ENCODE data around the gene SLFN5. TPM values are rescaled to one million over a fixed set of nuclear protein-coding genes. Genes with fewer than 3 reads are reported as not detected.
A peak's percentile ranks its signal among the peaks of the same experiment; 100 is the strongest.

The SLFN5 gene
- total and polyA plus RNA-seq, 2 of the 4 experiments (the other 2 are of a cell fraction) = 13.0 to 48.9 TPM

- ChIA-PET CTCF (no interaction called here), POLR2A (ENCODE audit: unreplicated experiment) (interaction anchor here (1.2 kb wide), 1 partner anchor 8 kb away, joined by 5 read pairs; no protein-coding TSS in a partner anchor)
- peak overlapping the region; percentile 50 for H2BK20ac ChIP-seq (ENCODE audit: low read depth, low read length)
- 0% methylated on average over 1 of the region's 14 CpGs; no CpG with 5 or more reads in 1 of the 2 experiments for WGBS, 2 experiments (ENCODE audit: extremely low coverage in 2 of 2, insufficient read length in 1 of 2)
- dilution Hi-C loops (cut with HindIII; ENCODE audit: low sequenced_read_pairs, unreplicated experiment) (no loop called here), in situ Hi-C loops (cut with MboI; ENCODE audit: low sequenced_read_pairs) (no loop called here), intact Hi-C loops (cut with micrococcal nuclease) (loop anchor here (1.0 to 10.0 kb wide), 7 partner anchors 71 to 501 kb away; partner anchors contain the start of genes AP2B1 and SLFN11)
- H3K9me1 ChIP-seq (ENCODE audit: insufficient read depth, low read length) = peaks cover 10% of the 10 kb centered on the region; the same call in 1 of the 2 replicates
- H4K91ac ChIP-seq (ENCODE audit: insufficient read depth, low read depth, low read length) = peak overlapping the region; percentile 93
- H3K14ac ChIP-seq (replicated peaks; ENCODE audit: low read depth, low read length) = peak overlapping the region; percentile 96
- H2BK5ac ChIP-seq (ENCODE audit: low read depth, low read length, poor library complexity, severe bottlenecking) = peak overlapping the region; percentile 90
- H3K27me3 ChIP-seq (ENCODE audit: control insufficient read depth, insufficient read depth, low read length) = no peaks in the 10 kb centered on the region
- no TSS peak for BruUV-seq (replicated peaks)
- H4K8ac ChIP-seq (ENCODE audit: low read depth in 2 of 2, low read length in 2 of 2) = peak overlapping the region; percentile 64 to 95
- peak overlapping the region; percentile 96 for H3K4ac ChIP-seq (ENCODE audit: low read depth, low read length)
- peak overlapping the region; percentile 90 for H2AFZ ChIP-seq (replicated peaks; ENCODE audit: low read length, poor library complexity)
- H3K4me2 ChIP-seq (ENCODE audit: low read depth, low read length) = peak overlapping the region; percentile 78
- H3K79me1 ChIP-seq (ENCODE audit: low read depth in 1 of 2, low read length in 2 of 2) = peaks cover 23 to 52% of the 10 kb centered on the region in 2 experiments
- H3K56ac ChIP-seq (ENCODE audit: extremely low read depth, insufficient read depth, low read length) = peak overlapping the region; percentile 89
- peak overlapping the region; percentile 76 for H2AK5ac ChIP-seq (ENCODE audit: low read depth, low read length)
- H3K23ac ChIP-seq (ENCODE audit: low read depth, low read length) = peak overlapping the region; percentile 95
- DNase-seq (peak; percentile 69), ATAC-seq (ENCODE audit: low read depth) (peak; percentile 3)
- H4K5ac ChIP-seq (ENCODE audit: low read depth, low read length) = peak overlapping the region; percentile 34
- H3K4me1 ChIP-seq (ENCODE audit: control insufficient read depth, insufficient read depth, low read length) = peaks cover 5% of the 10 kb centered on the region
- TF ChIP-seq ELK1 (IDR thresholded peaks at IDR 0.05; ENCODE audit: borderline replicate concordance, low read depth, low read length) = no peak
- TF ChIP-seq FOS (IDR thresholded peaks at IDR 0.05; ENCODE audit: low read depth, low read length) = no peak
- TF ChIP-seq CTCF (conservative IDR thresholded peaks at IDR 0.05; ENCODE audit: low read depth, low read length) = no peak
- no peak for TF ChIP-seq RFX5 (IDR thresholded peaks at IDR 0.05; ENCODE audit: low read depth, low read length)
- no peak for TF ChIP-seq USF2 (IDR thresholded peaks at IDR 0.05; ENCODE audit: low read depth, low read length)
- no peak for TF ChIP-seq SMC3 (IDR thresholded peaks at IDR 0.05; ENCODE audit: low read depth, low read length)
- no peak for TF ChIP-seq RAD21 (IDR thresholded peaks at IDR 0.05; ENCODE audit: low read length)
- peak; percentile 59 for TF ChIP-seq MAFK (IDR thresholded peaks at IDR 0.05; ENCODE audit: low read depth, low read length)
- peaks cover 15% of the 10 kb centered on the region for H4K20me1 ChIP-seq (ENCODE audit: insufficient read depth, low read length)
- H3K9me3 ChIP-seq (ENCODE audit: control insufficient read depth, insufficient read depth, low read length) = no peaks in the 10 kb centered on the region
- H3K36me3 ChIP-seq (ENCODE audit: control insufficient read depth, insufficient read depth, low read length) = peaks cover 2% of the 10 kb centered on the region; the same call in 1 of the 2 replicates
- H3K4me3 ChIP-seq (ENCODE audit: insufficient read depth, low read depth, low read length) = peak overlapping the region; percentile 59
- peak overlapping the region; percentile 85 for H3K27ac ChIP-seq (ENCODE audit: insufficient read depth, low read length)
- H3K9ac ChIP-seq (ENCODE audit: low read depth, low read length) = peak overlapping the region; percentile 80
- peak overlapping the region; percentile 79; the same call in 2 of the 3 replicates for H2BK15ac ChIP-seq (ENCODE audit: low read depth, low read length)
- peak overlapping the region; percentile 88 for H2BK120ac ChIP-seq (ENCODE audit: low read depth, low read length)
- H2AK9ac ChIP-seq (replicated peaks; ENCODE audit: low read depth, low read length, poor library complexity) = peak overlapping the region; percentile 38
- peak overlapping the region; percentile 78 for H3K18ac ChIP-seq (ENCODE audit: low read depth, low read length)
Measured at GRCh38 chr17:35243561-35244340, 879 bp downstream of the SLFN5 start.
